Tibial artery (tissue), 4 donors: ENCODE results near the gene OR13C3.

Experiments
- DNase-seq, 2 donors: peaks; one replicate each; pipeline ENCODE4 v3.0.0-alpha.2; 2019
- H3K27ac ChIP-seq, 2 donors: fragments of 200-600 bp; sonication (generic) in 1 of 2; 1 replicate in 1 of 2; 2 replicates in 1 of 2; pipeline ENCODE4 v1.5.1; 2018 to 2019; ENCODE audit warnings: mild to moderate bottlenecking in 1 of 2
- H3K27me3 ChIP-seq, 2 donors: fragments of 200-600 bp; sonication (generic) in 1 of 2; one replicate each; pipeline versions ENCODE4 v1.5.1 to v1.6.0; 2016 to 2019
- H3K36me3 ChIP-seq, 3 donors: fragments of 200-600 bp; sonication (generic) in 2 of 3; one replicate each; pipeline ENCODE4 v1.5.1; 2016 to 2019; ENCODE audit warnings: mild to moderate bottlenecking in 2 of 3
- H3K4me1 ChIP-seq, 4 donors: fragments of 200-600 bp; sonication (generic) in 2 of 4; 1 replicate in 3 of 4; 2 replicates in 1 of 4; pipeline ENCODE4 v1.5.1; 2016 to 2019
- H3K4me3 ChIP-seq, 2 donors: fragments of 200-600 bp; sonication (generic) in 1 of 2; 1 replicate in 1 of 2; 2 replicates in 1 of 2; pipeline ENCODE4 v1.5.1; 2018 to 2019; ENCODE audit warnings: mild to moderate bottlenecking in 2 of 2
- H3K9me3 ChIP-seq, 3 donors: fragments of 200-600 bp; sonication (generic) in 1 of 3; one replicate each; pipeline ENCODE4 v1.5.1; 2016 to 2019
- intact Hi-C: fragments of 100-400 bp; cut with DNase I; formaldehyde crosslinking; loops from one replicate; pipeline ENCODE4 v1.15.0; 2023; ENCODE audit warnings: low total_unique reads
- TF ChIP-seq, protein P1 (sequence below), 2 experiments: fragments of 200-600 bp in 1 of 2; fragments of 450-650 bp in 1 of 2; IDR thresholded peaks; one replicate each; pipeline ENCODE4 v1.5.1; 2017 to 2019; ENCODE audit warnings: antibody characterized with exemption in 2 of 2, mild to moderate bottlenecking in 1 of 2, moderate library complexity in 1 of 2

OR13C3 gene

DNA sequence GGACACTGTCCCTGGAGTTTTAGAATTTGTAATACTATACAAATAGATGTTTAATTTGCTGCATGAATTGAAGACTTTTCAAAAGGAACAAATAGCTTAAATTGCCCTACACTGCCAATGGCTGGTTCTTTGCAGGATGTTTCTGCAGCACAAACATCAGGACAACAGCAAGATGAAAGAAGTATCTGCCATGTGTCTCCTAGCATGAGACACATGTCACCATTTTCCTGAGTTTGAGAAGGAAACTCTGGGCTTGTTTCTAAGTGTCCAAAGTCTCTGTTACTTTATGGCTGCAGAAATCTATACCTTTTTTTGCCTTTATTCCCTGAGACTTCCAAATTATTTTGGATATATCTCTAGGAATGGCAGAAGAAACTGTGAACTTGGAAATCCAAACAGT lies 33.2 kb downstream of the OR13C3 start:
- Histone ChIP-seq H3K27ac (no peak overlapping the region), H3K36me3 (no peaks in the 10 kb centered on the region), H3K4me1 (no peaks in the 10 kb centered on the region), H3K4me3 (no peak overlapping the region), H3K27me3 (no peaks in the 10 kb centered on the region), H3K9me3 (no peaks in the 10 kb centered on the region)
- DNase-seq: no peak
- TF ChIP-seq, protein P1, sequence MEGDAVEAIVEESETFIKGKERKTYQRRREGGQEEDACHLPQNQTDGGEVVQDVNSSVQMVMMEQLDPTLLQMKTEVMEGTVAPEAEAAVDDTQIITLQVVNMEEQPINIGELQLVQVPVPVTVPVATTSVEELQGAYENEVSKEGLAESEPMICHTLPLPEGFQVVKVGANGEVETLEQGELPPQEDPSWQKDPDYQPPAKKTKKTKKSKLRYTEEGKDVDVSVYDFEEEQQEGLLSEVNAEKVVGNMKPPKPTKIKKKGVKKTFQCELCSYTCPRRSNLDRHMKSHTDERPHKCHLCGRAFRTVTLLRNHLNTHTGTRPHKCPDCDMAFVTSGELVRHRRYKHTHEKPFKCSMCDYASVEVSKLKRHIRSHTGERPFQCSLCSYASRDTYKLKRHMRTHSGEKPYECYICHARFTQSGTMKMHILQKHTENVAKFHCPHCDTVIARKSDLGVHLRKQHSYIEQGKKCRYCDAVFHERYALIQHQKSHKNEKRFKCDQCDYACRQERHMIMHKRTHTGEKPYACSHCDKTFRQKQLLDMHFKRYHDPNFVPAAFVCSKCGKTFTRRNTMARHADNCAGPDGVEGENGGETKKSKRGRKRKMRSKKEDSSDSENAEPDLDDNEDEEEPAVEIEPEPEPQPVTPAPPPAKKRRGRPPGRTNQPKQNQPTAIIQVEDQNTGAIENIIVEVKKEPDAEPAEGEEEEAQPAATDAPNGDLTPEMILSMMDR (IDR thresholded peaks at IDR 0.05): no peak
- intact Hi-C loops: no loop called here

DNA sequence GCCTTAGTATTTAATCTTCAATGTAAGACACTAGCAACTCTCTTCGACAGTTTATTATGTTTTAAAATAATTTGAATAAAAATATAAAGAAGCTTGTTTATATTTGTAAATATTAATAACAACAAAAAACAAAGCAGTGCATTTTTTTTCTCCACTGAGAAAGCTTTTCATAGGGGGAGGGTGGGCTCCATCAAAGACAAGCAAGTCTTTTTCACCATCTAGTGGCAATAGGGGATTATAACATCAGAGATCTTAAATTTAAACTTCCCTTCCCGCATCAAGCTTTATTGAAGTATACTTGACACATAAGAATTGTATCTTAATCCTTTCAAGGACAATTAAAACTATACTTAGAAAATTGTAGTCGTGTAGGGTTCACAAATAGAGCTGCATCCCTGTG lies 41.8 kb downstream of the OR13C3 start:
- Histone ChIP-seq H3K36me3 (no peaks in the 10 kb centered on the region), H3K27ac (no peak overlapping the region), H3K4me1 (no peaks in the 10 kb centered on the region), H3K9me3 (no peaks in the 10 kb centered on the region), H3K27me3 (no peaks in the 10 kb centered on the region), H3K4me3 (no peak overlapping the region)
- TF ChIP-seq, protein P1 (IDR thresholded peaks at IDR 0.05): no peak
- DNase-seq: no peak
- intact Hi-C loops: no loop called here
